GM19395 (cell line): ENCODE data around the gene ANKRD30A.
"Not testable (repeated sequence)": the region's sequence is repeated elsewhere in the genome, so short reads cannot be mapped to it uniquely, and the experiment has no call there.

ENCODE experiments used
- ATAC-seq: cut with Tn5 transposase; IDR thresholded peaks from one replicate; pipeline ENCODE4 v1.9.1; 2021; ENCODE audit warnings: mild to moderate bottlenecking, moderate library complexity; ENCODE audit not compliant: unreplicated experiment

ANKRD30A gene, protein sequence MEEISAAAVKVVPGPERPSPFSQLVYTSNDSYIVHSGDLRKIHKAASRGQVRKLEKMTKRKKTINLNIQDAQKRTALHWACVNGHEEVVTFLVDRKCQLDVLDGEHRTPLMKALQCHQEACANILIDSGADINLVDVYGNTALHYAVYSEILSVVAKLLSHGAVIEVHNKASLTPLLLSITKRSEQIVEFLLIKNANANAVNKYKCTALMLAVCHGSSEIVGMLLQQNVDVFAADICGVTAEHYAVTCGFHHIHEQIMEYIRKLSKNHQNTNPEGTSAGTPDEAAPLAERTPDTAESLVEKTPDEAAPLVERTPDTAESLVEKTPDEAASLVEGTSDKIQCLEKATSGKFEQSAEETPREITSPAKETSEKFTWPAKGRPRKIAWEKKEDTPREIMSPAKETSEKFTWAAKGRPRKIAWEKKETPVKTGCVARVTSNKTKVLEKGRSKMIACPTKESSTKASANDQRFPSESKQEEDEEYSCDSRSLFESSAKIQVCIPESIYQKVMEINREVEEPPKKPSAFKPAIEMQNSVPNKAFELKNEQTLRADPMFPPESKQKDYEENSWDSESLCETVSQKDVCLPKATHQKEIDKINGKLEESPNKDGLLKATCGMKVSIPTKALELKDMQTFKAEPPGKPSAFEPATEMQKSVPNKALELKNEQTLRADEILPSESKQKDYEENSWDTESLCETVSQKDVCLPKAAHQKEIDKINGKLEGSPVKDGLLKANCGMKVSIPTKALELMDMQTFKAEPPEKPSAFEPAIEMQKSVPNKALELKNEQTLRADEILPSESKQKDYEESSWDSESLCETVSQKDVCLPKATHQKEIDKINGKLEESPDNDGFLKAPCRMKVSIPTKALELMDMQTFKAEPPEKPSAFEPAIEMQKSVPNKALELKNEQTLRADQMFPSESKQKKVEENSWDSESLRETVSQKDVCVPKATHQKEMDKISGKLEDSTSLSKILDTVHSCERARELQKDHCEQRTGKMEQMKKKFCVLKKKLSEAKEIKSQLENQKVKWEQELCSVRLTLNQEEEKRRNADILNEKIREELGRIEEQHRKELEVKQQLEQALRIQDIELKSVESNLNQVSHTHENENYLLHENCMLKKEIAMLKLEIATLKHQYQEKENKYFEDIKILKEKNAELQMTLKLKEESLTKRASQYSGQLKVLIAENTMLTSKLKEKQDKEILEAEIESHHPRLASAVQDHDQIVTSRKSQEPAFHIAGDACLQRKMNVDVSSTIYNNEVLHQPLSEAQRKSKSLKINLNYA (N-terminal part only)

GRCh38 chr10:37125191-37125732 is at the start of gene ANKRD30A:
Gene ANKRD30A, plus strand, starts transcription at chr10:37125598. Its CDS starts 190 bp downstream, at chr10:37125788.
- no peak for ATAC-seq

GRCh38 chr10:37076083-37076482 is 49.3 kb upstream of the ANKRD30A start:
- ATAC-seq: not testable (repeated sequence)

DNA sequence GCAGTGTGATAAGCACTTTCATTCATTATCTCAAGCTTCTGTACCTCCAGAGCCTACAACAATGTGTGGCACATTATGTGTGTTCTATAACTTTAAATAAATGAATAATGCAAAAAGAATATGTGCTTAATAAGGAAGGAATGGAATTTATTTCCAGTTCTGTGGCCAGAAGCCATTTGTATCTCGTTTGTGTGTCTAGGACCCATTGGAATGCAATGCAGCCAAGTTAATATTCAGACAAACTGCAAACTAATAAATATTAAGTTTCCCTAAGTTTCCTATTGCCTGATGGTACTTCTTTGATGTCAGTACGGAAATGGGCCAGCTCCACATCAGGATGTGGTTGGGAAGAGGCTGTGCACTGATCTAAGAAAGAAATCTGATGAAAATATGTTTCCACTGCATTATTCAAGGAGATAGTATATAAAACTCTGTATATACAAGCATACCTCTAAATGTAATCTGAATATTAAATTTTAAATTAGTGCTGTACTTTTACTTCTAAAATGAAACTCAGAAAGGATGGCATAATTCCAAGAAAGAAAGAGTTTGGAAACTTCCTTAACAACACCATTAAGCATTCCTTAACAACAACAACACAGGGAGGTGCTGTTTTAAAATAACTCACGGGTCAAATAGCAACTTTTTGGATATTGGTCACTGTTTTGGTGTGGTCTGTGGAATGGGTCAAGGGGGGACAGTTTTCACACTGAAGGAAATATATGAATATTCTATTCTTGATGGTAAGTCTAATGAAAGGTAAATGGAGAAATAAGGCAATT is 29.4 kb upstream of the ANKRD30A start:
- no peak for ATAC-seq

GRCh38 chr10:37101261-37101660 is 24.1 kb upstream of the ANKRD30A start:
- no peak for ATAC-seq

GRCh38 chr10:37109000-37109399 is 16.4 kb upstream of the ANKRD30A start:
- ATAC-seq: no peak

GRCh38 chr10:37124532-37124931 is 866 bp upstream of the ANKRD30A start:
- no peak for ATAC-seq

- ATAC-seq: no peak
These were observed 523 bp downstream of the ANKRD30A start for GRCh38 chr10:37125921-37126320.

DNA sequence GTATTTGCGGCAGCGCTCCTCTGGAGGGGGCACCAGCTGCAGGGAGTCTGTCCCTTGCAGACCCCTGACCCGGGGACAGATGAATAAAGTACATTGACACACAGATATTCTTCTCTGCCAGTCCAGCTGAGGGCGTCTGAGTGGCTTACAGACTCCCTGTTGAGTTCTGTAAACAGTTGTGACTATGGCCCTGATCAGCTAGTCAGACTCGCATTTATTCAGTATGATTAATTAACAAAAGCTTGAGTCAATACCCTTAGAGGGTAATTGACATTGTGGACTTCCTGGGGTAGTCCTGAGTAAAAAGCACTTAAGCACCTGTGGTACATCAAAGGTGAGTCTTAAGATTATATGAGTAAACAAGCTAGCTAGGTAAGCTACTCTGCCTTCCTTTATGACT is 21.0 kb downstream of the ANKRD30A start:
- no peak for ATAC-seq

- ATAC-seq: not testable (repeated sequence)
These were observed 37.0 kb downstream of the ANKRD30A start for GRCh38 chr10:37162430-37162829.

GRCh38 chr10:37171945-37172344 is 46.5 kb downstream of the ANKRD30A start:
- ATAC-seq: not testable (repeated sequence)

- not testable (repeated sequence) for ATAC-seq
These were observed 52.9 kb downstream of the ANKRD30A start for GRCh38 chr10:37178296-37178695.

- not testable (repeated sequence) for ATAC-seq
These were observed 57.3 kb downstream of the ANKRD30A start for GRCh38 chr10:37182719-37183118.

DNA sequence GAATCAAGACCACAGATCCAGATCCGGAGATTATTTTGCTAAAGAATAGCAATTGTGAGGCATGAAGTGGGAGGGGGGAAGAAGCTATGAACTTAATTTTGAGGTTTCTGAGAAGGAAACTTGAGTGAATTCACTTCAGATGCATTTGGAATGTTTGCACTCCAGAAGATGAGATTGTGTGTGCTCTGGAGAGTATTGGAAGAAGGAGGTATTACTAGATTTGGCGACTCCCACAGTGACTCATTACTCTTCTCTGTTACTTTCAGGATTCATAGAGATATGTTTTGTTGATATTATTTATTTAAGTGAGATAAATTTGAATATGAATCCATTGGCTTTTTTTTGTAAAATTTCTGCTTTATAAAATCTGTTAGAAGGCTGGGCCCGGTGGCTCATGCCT is 80.7 kb downstream of the ANKRD30A start:
- ATAC-seq: no peak

DNA sequence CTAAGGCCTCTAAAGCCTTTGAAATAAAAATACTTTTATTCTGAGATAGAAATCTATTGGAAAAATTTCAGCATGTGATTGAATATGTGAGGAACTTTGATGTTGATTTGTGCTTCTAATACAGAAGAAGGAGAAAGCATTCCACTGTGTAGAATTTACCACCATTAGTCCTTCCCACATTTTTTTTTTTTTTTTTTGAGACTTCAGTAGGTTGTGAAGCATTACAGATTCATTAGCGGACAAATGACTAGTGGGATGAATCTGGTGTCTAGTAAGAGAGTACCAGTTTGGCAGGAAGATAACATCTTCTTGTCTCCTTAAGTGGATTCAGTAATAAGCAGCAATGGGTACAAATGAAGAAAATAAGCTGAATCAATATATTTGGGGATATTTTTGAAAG is 95.5 kb downstream of the ANKRD30A start:
- ATAC-seq: no peak

- ATAC-seq: no peak
These were observed 96.6 kb downstream of the ANKRD30A start for GRCh38 chr10:37222046-37222445.

DNA sequence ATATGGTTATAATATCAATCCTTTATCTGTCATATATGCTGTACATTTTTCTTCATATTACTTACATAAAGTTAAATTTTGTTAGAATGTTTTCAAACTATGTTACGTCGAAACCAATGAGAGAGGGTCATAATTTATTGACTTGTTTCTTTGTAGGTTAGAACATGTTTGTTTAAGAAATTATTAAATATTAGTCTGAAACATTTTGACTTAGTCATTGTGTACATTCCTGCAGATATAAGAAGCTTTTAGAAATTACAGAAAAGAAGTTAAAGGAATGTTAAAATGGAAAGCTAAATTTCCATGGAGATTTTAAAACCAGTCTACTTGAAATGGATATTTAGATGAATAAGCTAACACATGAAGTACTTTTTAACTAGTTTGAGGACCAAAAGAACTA is 99.8 kb downstream of the ANKRD30A start:
- no peak for ATAC-seq

DNA sequence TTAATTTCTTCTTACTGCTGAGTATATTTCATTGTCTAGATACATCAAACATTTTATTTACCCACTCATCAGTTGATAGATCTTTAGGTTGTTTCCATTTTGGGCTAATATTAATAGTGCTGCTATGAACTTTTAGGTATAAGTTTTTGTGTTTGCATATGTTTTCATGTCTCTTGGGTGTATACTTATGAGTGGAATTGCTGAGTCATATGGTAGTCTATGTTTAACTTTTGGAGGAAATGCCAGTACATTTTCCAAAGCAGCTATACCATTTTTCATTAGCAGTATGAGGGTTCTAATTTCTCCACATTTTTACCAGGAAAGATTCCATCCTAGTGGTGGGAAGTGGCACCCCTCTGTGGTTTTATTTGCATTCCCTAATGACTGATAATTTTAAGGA is 101.1 kb downstream of the ANKRD30A start:
- ATAC-seq: no peak

DNA sequence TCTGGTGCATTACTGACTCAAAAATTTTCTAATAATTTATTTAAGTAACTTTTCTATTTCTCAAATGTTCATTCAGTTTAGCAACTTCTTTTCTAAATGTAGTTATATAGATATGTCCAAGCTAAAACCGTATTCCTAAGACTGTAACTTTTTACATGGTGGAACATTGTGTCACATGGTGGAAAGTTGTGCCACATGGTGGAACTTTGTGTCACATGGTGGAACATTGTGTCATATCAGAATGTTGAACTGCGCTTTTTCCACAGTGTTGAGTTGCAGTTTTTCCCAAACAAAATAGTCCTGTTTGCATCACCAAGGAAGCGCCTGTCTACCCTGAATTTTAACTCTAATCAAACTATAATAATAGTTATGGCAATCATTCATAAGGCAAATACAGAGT is 109.3 kb downstream of the ANKRD30A start:
- no peak for ATAC-seq

DNA sequence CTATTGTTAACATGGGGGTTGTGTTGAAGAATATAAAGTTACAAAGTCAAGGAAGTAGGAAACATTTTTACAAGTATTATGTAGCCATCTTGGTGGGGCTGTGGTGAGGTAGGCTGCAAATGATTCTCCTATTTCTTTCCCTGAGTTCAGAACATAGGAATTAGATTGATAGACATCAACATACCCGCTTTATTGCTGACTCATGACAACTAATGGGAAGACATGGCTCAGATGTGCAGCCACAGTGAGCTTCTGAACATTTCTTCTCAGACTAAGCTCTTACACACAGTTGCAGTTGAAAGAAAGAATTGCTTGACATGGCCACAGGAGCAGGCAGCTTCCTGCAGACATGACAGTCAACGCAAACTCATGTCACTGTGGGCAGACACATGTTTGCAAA is 110.7 kb downstream of the ANKRD30A start:
- no peak for ATAC-seq

- ATAC-seq: no peak
These were observed 114.8 kb downstream of the ANKRD30A start for GRCh38 chr10:37240223-37240622.
